ELR (cell line): Measurements from ENCODE around the gene ACAT2.
"Not testable (repeated sequence)": the region's sequence is repeated elsewhere in the genome, so short reads cannot be mapped to it uniquely, and the experiment has no call there.

Source experiments
- DNase-seq: peaks from one replicate; pipeline ENCODE4 v3.0.0-alpha.2; 2015; ENCODE audit warnings: low read depth

ACAT2 gene

GRCh38 chr6:159761873-159762680, at the start of gene ACAT2:
ACAT2 (plus strand) TSS chr6:159762045; CDS start chr6:159762088, 43 bp downstream.
- peak; percentile 96 for DNase-seq

GRCh38 chr6:159712389-159712788, 49.5 kb upstream of the ACAT2 start:
- DNase-seq: not testable (repeated sequence)

- no peak for DNase-seq
These were observed 47.9 kb upstream of the ACAT2 start for GRCh38 chr6:159713984-159714383.

- DNase-seq: no peak
These were observed 47.4 kb upstream of the ACAT2 start for GRCh38 chr6:159714404-159714803.

GRCh38 chr6:159715166-159715565, 46.7 kb upstream of the ACAT2 start:
- no peak for DNase-seq

- DNase-seq: no peak
These were observed 46.2 kb upstream of the ACAT2 start for GRCh38 chr6:159715605-159716004.

GRCh38 chr6:159716247-159717096, 45.4 kb upstream of the ACAT2 start:
- DNase-seq: peak; percentile 89

GRCh38 chr6:159718634-159719033, 43.2 kb upstream of the ACAT2 start:
- DNase-seq: no peak

- DNase-seq: no peak
These were observed 42.6 kb upstream of the ACAT2 start for GRCh38 chr6:159719287-159719686.

- DNase-seq: peak; percentile 51
These were observed 41.1 kb upstream of the ACAT2 start for GRCh38 chr6:159720708-159721107.

- not testable (repeated sequence) for DNase-seq
These were observed 39.9 kb upstream of the ACAT2 start for GRCh38 chr6:159721981-159722380.

- DNase-seq: no peak
These were observed 39.2 kb upstream of the ACAT2 start for GRCh38 chr6:159722655-159723054.

GRCh38 chr6:159723259-159723658, 38.6 kb upstream of the ACAT2 start:
- no peak for DNase-seq

GRCh38 chr6:159724778-159725177, 37.1 kb upstream of the ACAT2 start:
- DNase-seq: no peak

GRCh38 chr6:159725208-159725607, 36.6 kb upstream of the ACAT2 start:
- not testable (repeated sequence) for DNase-seq

- DNase-seq: no peak
These were observed 35.5 kb upstream of the ACAT2 start for GRCh38 chr6:159726255-159726917.

- DNase-seq: peak; percentile 97
These were observed 34.7 kb upstream of the ACAT2 start, which contains the start of gene WTAP for GRCh38 chr6:159726918-159727716. WTAP (plus strand) TSS chr6:159727506; CDS start chr6:159736266, 8,760 bp downstream.

- DNase-seq: peak; percentile 56
These were observed 34.0 kb upstream of the ACAT2 start for GRCh38 chr6:159727717-159728445.

GRCh38 chr6:159728531-159728964, 33.3 kb upstream of the ACAT2 start:
- DNase-seq: peak; percentile 18

GRCh38 chr6:159729598-159730331, 32.1 kb upstream of the ACAT2 start:
- DNase-seq: peak; percentile 13
